NCI-H2107 treated with DMSO at 0.1 percent for 48 hours (cell line): ENCODE data around the gene CHMP2A.
"Not testable (repeated sequence)": the region's sequence is repeated elsewhere in the genome, so short reads cannot be mapped to it uniquely, and the experiment has no call there.

Experiments used
- DNase-seq: peaks from one replicate; lab custom pipeline; 2025; ENCODE audit not compliant: unreplicated experiment; lab: John Stamatoyannopoulos, UW

The CHMP2A gene

GRCh38 chr19:58542641-58543372 is 12.1 kb downstream of the CHMP2A start:
- not testable (repeated sequence) for DNase-seq

- not testable (repeated sequence) for DNase-seq
Observed at GRCh38 chr19:58539169-58539559, 15.7 kb downstream of the CHMP2A start.

GRCh38 chr19:58538257-58539168 is 16.4 kb downstream of the CHMP2A start:
- no peak for DNase-seq

- no peak for DNase-seq
Observed at GRCh38 chr19:58536852-58537798, 17.8 kb downstream of the CHMP2A start.

GRCh38 chr19:58535857-58536256 is 19.0 kb downstream of the CHMP2A start:
- DNase-seq, result no peak

GRCh38 chr19:58531034-58531840 is 23.7 kb downstream of the CHMP2A start:
- DNase-seq, result no peak

- no peak for DNase-seq
Observed at GRCh38 chr19:58529405-58529804, 25.5 kb downstream of the CHMP2A start.

- no peak for DNase-seq
Observed at GRCh38 chr19:58522709-58523108, 32.2 kb downstream of the CHMP2A start.

- DNase-seq, result no peak
Observed at GRCh38 chr19:58521651-58522050, 33.3 kb downstream of the CHMP2A start.

- no peak for DNase-seq
Observed at GRCh38 chr19:58520257-58520599, 34.7 kb downstream of the CHMP2A start.

GRCh38 chr19:58519355-58520256 is 35.3 kb downstream of the CHMP2A start, which contains the start of gene ZBTB45:
TSS of gene ZBTB45 (minus strand) at chr19:58519810. CDS start at chr19:58517673, 2,137 bp downstream.
- peak; percentile 94 for DNase-seq

GRCh38 chr19:58519087-58519354 is 35.9 kb downstream of the CHMP2A start:
- peak; percentile 33 for DNase-seq

- DNase-seq, result no peak
Observed at GRCh38 chr19:58518256-58519086, 36.4 kb downstream of the CHMP2A start.

GRCh38 chr19:58516964-58517833 is 37.7 kb downstream of the CHMP2A start:
- no peak for DNase-seq

GRCh38 chr19:58516246-58516836 is 38.6 kb downstream of the CHMP2A start:
- DNase-seq, result no peak

- no peak for DNase-seq
Observed at GRCh38 chr19:58515259-58515658, 39.6 kb downstream of the CHMP2A start.

- DNase-seq, result no peak
Observed at GRCh38 chr19:58514564-58515022, 40.3 kb downstream of the CHMP2A start.
